ENCODE measurements around the gene CCDC197.

Gene CCDC197

GRCh38 chr14:94027566-94028449 is 30.7 kb downstream of the CCDC197 start:
- no peak for DNase-seq

GRCh38 chr14:94028450-94028826 is 31.3 kb downstream of the CCDC197 start:
- no peak for DNase-seq

GRCh38 chr14:94029265-94029664 is 32.2 kb downstream of the CCDC197 start:
- DNase-seq = no peak

- DNase-seq = no peak
Measured at GRCh38 chr14:94029671-94030203, 32.6 kb downstream of the CCDC197 start.

- no peak for DNase-seq
Measured at GRCh38 chr14:94030571-94030970, 33.5 kb downstream of the CCDC197 start.

GRCh38 chr14:94031161-94031882 is 34.2 kb downstream of the CCDC197 start:
- no peak for DNase-seq

- no peak for DNase-seq
Measured at GRCh38 chr14:94031883-94032279, 34.8 kb downstream of the CCDC197 start.

- no peak for DNase-seq
Measured at GRCh38 chr14:94034886-94035285, 37.8 kb downstream of the CCDC197 start.

- peak; percentile 65 for DNase-seq
Measured at GRCh38 chr14:94036313-94037167, 39.4 kb downstream of the CCDC197 start.

- DNase-seq = no peak
Measured at GRCh38 chr14:94037954-94038353, 40.9 kb downstream of the CCDC197 start.

GRCh38 chr14:94038510-94038909 is 41.4 kb downstream of the CCDC197 start:
- no peak for DNase-seq

GRCh38 chr14:94038921-94039629 is 42.0 kb downstream of the CCDC197 start:
- no peak for DNase-seq

GRCh38 chr14:94040247-94040646 is 43.1 kb downstream of the CCDC197 start:
- no peak for DNase-seq

- no peak for DNase-seq
Measured at GRCh38 chr14:94040796-94041195, 43.7 kb downstream of the CCDC197 start.

GRCh38 chr14:94041551-94042346 is 44.6 kb downstream of the CCDC197 start:
- no peak for DNase-seq

GRCh38 chr14:94042433-94043091 is 45.5 kb downstream of the CCDC197 start:
- DNase-seq = no peak

GRCh38 chr14:94043111-94043755 is 46.1 kb downstream of the CCDC197 start:
- no peak for DNase-seq

GRCh38 chr14:94043756-94044475 is 46.8 kb downstream of the CCDC197 start:
- DNase-seq = no peak

GRCh38 chr14:94044476-94045091 is 47.5 kb downstream of the CCDC197 start:
- no peak for DNase-seq

Measured in femur (tissue), 1 donor.